Adrenal gland (tissue), 12 donors: ENCODE measurements around the gene CEMP1. TPM values are rescaled to one million over a fixed set of nuclear protein-coding genes. Genes with fewer than 3 reads are reported as not detected.

Source experiments
- DNase-seq, 7 donors: peaks; one replicate each; pipeline ENCODE4 v3.0.0-alpha.2; 2019 to 2020
- H3K27ac ChIP-seq, 5 donors: fragments of 200-600 bp; sonication (generic) in 4 of 5; 1 replicate in 3 of 5; 2 replicates in 2 of 5; pipeline versions ENCODE4 v1.5.1 to v1.8.0; 2016 to 2020; ENCODE audit warnings: mild to moderate bottlenecking in 1 of 5
- H3K27me3 ChIP-seq: fragments of 200-600 bp; 2 replicates; pipeline ENCODE4 v1.8.0; 2021
- H3K36me3 ChIP-seq, 2 donors: fragments of 200-600 bp; replicated peaks in 1 of 2; 1 replicate in 1 of 2; 2 replicates in 1 of 2; pipeline versions ENCODE4 v1.5.1 to v1.8.0; 2018 to 2022
- H3K4me1 ChIP-seq, 2 donors: fragments of 200-600 bp; replicated peaks in 1 of 2; 1 replicate in 1 of 2; 2 replicates in 1 of 2; pipeline versions ENCODE4 v1.5.1 to v1.8.0; 2018 to 2021
- H3K4me3 ChIP-seq, 4 donors: fragments of 200-600 bp; sonication (generic) in 3 of 4; one replicate each; pipeline ENCODE4 v1.5.1; 2016 to 2018
- H3K9me3 ChIP-seq, 3 donors: fragments of 200-600 bp; sonication (generic) in 1 of 3; replicated peaks in 1 of 3; 1 replicate in 2 of 3; 2 replicates in 1 of 3; pipeline versions ENCODE4 v1.5.1 to v1.8.0; 2016 to 2021
- POLR2A ChIP-seq, 2 donors: fragments of 450-650 bp; IDR thresholded peaks; one replicate each; pipeline ENCODE4 v1.6.1; 2017; ENCODE audit warnings: antibody characterized with exemption in 2 of 2, mild to moderate bottlenecking in 2 of 2, moderate library complexity in 1 of 2
- whole genome bisulfite sequencing, 4 donors: extraction: QIAGEN DNeasy Blood & Tissue Kit in 2 of 4; methylation state at CpG; one replicate each; pipeline versions ENCODE4 v1.1.5 to v1.1.7; 2013 to 2017; 5-methylcytosine and 5-hydroxymethylcytosine counted together
- intact Hi-C, 2 donors: fragments of 100-400 bp; cut with DNase I; formaldehyde crosslinking; loops; one replicate each; pipeline versions ENCODE4 v1.14.1 to v1.15.0; 2022 to 2023
- polyA plus RNA-seq, 3 donors: library from polyadenylated mRNA; stranded (reverse); fragments of 200-250 nt in 2 of 3; fragments of 350-450 nt in 1 of 3; fragmentation: Illumina TruSeq in 1 of 3; extraction: RNeasy Lipid Tissue Mini Kit (QIAGEN cat#74804) in 1 of 3; gene quantifications; one replicate each; pipeline ENCODE4 v1.2.3, GENCODE V29; 2013 to 2014
- total RNA-seq, 9 donors: library from RNA; depleted of rRNA in 4 of 9; stranded (reverse); fragments of >200 nt in 4 of 9; fragments of 120-200 nt in 1 of 9; fragmentation: NEBNext Ultra II Directional in 1 of 9; extraction: Animal tissue kit (Norgen Biotek cat#: 25700) in 1 of 9; gene quantifications; one replicate each; pipeline versions ENCODE4 v1.1.0 to v1.2.4, GENCODE V29; 2013 to 2023
- TF ChIP-seq, protein P1 (sequence below), 6 experiments: fragments of 450-650 bp in 4 of 6; fragments of 200-600 bp in 2 of 6; sonication (generic) in 1 of 6; IDR thresholded peaks; 1 replicate in 5 of 6; 2 replicates in 1 of 6; pipeline versions ENCODE4 v1.5.1 to v1.8.0; 2016 to 2021; ENCODE audit warnings: antibody characterized with exemption in 6 of 6, mild to moderate bottlenecking in 2 of 6, moderate library complexity in 1 of 6
- donor health status: healthy with polysubstance abuse.
- donor health status: Bipolar disorder and iron deficiency.
- donor health status: DM: yes; HTN: yes; CAD: no.
- donor health status: DM: no; HTN: no; CAD: no.
- donor health status: DM: no; HTN: no; CAD: no.
- donor health status: DM: yes; HTN: yes; CAD: no.

Gene CEMP1
- total and polyA plus RNA-seq, 12 donors, result 0.11 to 1.4 (median 1.3) TPM; not detected in 9

DNA sequence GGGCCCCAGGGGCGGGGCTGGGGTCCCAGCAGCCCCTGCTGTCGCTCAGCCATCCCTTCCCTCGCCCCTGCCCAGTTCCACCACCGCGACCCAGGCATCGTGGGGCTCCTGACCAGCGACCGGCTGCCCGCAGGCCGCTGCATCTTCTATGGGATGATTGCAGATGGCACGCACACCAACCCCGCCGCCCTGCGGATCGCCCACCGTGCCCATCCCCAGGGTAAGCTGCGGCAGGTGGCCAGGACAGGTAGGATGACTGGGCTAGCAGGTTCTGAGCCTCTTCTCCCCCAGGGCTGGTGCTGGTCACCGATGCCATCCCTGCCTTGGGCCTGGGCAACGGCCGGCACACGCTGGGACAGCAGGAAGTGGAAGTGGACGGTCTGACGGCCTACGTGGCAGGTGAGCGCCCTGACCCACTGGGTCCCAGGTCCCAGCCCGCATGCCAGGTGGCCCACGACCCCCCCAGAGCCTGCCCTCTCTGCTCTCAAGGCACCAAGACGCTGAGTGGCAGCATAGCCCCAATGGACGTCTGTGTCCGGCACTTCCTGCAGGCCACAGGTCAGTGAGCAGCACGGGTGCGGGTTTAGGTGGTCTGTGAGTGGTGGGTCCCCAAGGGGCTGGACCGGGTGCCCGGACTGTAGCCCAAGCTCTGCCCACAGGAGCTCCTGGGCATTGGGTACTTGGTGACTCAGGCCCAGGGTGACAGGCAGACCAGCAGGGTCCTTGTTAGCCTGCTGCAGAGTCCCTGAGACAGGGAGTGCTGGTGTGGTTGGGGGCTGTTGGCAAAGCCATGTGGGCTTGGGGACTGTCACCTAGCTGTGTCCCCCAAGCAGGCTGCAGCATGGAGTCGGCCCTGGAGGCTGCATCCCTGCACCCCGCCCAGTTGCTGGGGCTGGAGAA is 2.8 kb downstream of the CEMP1 start:
- TF ChIP-seq POLR2A (IDR thresholded peaks at IDR 0.05), result no peak
- TF ChIP-seq, protein P1, sequence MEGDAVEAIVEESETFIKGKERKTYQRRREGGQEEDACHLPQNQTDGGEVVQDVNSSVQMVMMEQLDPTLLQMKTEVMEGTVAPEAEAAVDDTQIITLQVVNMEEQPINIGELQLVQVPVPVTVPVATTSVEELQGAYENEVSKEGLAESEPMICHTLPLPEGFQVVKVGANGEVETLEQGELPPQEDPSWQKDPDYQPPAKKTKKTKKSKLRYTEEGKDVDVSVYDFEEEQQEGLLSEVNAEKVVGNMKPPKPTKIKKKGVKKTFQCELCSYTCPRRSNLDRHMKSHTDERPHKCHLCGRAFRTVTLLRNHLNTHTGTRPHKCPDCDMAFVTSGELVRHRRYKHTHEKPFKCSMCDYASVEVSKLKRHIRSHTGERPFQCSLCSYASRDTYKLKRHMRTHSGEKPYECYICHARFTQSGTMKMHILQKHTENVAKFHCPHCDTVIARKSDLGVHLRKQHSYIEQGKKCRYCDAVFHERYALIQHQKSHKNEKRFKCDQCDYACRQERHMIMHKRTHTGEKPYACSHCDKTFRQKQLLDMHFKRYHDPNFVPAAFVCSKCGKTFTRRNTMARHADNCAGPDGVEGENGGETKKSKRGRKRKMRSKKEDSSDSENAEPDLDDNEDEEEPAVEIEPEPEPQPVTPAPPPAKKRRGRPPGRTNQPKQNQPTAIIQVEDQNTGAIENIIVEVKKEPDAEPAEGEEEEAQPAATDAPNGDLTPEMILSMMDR (IDR thresholded peaks at IDR 0.05), result no peak
- H3K27ac ChIP-seq, result no peak overlapping the region
- H3K27me3 ChIP-seq, result no peaks in the 10 kb centered on the region
- peak in 2 of 7 donors; percentile 28 to 37 for DNase-seq
- H3K4me1 ChIP-seq, result peaks cover 8 to 16% of the 10 kb centered on the region in 2 donors
- peaks cover 0 to 60% of the 10 kb centered on the region in 2 donors for H3K36me3 ChIP-seq
- intact Hi-C loops, result no loop called here
- H3K4me3 ChIP-seq, result no peak overlapping the region
- H3K9me3 ChIP-seq, result no peaks in the 10 kb centered on the region
- 93 to 98% (median 94%) methylated on average over 11 to 36 of the region's 36 CpGs for WGBS, 4 donors

DNA sequence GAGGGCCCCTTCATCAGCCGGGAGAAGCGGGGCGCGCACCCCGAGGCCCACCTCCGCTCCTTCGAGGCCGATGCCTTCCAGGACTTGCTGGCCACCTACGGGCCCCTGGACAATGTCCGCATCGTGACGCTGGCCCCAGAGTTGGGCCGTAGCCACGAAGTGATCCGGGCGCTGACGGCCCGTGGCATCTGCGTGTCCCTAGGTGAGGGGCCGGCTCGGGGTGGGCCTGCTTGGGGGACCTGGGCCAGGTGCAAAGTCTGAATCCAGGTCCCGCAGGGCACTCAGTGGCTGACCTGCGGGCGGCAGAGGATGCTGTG is 3.5 kb downstream of the CEMP1 start:
- no peak overlapping the region for H3K27ac ChIP-seq
- no peaks in the 10 kb centered on the region for H3K9me3 ChIP-seq
- peaks cover 8 to 12% of the 10 kb centered on the region in 2 donors for H3K4me1 ChIP-seq
- intact Hi-C loops, result no loop called here
- no peaks in the 10 kb centered on the region for H3K27me3 ChIP-seq
- WGBS, 4 donors, result 94 to 100% (median 97%) methylated on average over 1 to 24 of the region's 24 CpGs
- TF ChIP-seq, protein P1 (IDR thresholded peaks at IDR 0.05), result no peak
- DNase-seq, result no peak
- no peak overlapping the region for H3K4me3 ChIP-seq
- peaks cover 0 to 65% of the 10 kb centered on the region in 2 donors for H3K36me3 ChIP-seq

DNA sequence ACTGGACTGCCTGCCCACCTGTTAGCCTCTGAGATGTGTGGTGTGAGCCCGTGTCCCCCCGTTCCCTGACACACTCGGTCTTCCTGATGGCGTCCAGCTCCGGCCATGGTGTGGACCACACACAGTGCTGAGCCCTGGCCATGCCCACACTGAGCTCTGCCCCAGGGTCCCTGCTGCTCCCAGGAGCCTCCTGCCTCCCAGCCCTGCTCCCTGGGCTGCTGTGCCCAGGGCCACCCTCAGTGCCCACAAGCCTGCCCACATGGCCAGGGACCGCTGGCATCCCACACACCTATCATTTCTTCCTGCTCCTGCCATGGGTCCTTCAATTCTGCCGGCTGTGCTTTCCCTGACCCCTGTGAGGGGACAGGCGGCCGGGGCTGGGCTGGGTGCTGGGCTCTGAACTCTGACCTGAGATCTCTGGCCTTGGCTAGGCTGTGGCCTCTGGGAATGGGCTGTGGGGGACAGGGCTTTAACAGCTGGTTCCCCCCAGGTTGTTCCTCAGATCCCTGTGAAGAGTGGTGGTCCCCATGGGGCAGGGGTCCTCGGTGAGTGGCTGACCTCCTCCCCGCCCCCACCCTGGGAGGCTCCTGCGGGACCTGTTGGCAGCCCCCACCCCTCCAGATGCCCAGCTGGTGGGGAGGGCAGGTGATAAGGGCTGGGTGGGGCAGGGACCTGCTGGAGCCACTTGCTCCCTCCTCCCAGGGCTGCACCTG is 4.0 kb downstream of the CEMP1 start:
- H3K4me3 ChIP-seq, result no peak overlapping the region
- H3K4me1 ChIP-seq, result peaks cover 5 to 9% of the 10 kb centered on the region in 2 donors
- intact Hi-C loops, result no loop called here
- H3K36me3 ChIP-seq, result peaks cover 0 to 65% of the 10 kb centered on the region in 2 donors
- H3K9me3 ChIP-seq, result no peaks in the 10 kb centered on the region
- TF ChIP-seq, protein P1 (IDR thresholded peaks at IDR 0.05), result no peak
- TF ChIP-seq POLR2A (IDR thresholded peaks at IDR 0.05), result no peak
- DNase-seq, result peak in 1 of 7 donors; percentile 20
- H3K27me3 ChIP-seq, result no peaks in the 10 kb centered on the region
- no peak overlapping the region for H3K27ac ChIP-seq
- WGBS, 4 donors, result 75 to 90% (median 86%) methylated on average over 6 to 12 of the region's 12 CpGs

DNA sequence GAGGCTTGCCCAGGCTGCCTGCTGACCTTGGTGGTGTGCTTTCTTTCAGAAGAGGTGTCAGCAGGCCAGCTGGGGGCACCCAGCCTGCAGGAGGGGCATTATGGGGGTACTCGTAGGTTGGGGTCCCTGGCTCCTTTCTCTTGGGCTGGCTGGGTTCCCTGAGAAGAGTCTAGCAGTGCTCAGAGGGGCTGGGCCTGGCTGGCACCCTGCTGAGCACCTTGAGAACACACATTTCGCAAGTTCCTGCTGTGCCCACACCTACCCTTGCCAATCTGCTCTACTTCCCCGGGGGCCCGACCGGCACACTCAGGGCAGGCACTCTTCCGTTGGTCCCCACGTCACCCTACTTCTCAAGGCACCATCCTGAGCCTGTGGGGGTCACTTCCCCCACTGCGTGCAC is 5.1 kb downstream of the CEMP1 start:
- intact Hi-C loops, result no loop called here
- H3K36me3 ChIP-seq, result peaks cover 0 to 65% of the 10 kb centered on the region in 2 donors
- H3K4me1 ChIP-seq, result peaks cover 0 to 9% of the 10 kb centered on the region in 2 donors
- TF ChIP-seq POLR2A (IDR thresholded peaks at IDR 0.05), result no peak
- TF ChIP-seq, protein P1 (IDR thresholded peaks at IDR 0.05), result no peak
- no peaks in the 10 kb centered on the region for H3K9me3 ChIP-seq
- H3K4me3 ChIP-seq, result no peak overlapping the region
- no peak overlapping the region for H3K27ac ChIP-seq
- DNase-seq, result peak in 1 of 7 donors; percentile 14
- WGBS, 4 donors, result 68 to 87% (median 74%) methylated on average over 3 to 8 of the region's 8 CpGs
- H3K27me3 ChIP-seq, result no peaks in the 10 kb centered on the region
